Gastrocnemius medialis (tissue), 4 donors: ENCODE data around the gene MYCN.

Experiments
- POLR2A ChIP-seq, 2 donors: fragments of 450-650 bp; IDR thresholded peaks; one replicate each; pipeline ENCODE4 v1.6.1; 2017; ENCODE audit warnings: antibody characterized with exemption in 2 of 2, mild to moderate bottlenecking in 2 of 2, moderate library complexity in 2 of 2
- TF ChIP-seq, protein P1 (sequence below), 5 experiments: fragments of 450-650 bp in 3 of 5; fragments of 200-600 bp in 2 of 5; sonication (generic) in 2 of 5; IDR thresholded peaks in 4 of 5; conservative IDR thresholded peaks in 1 of 5; 1 replicate in 4 of 5; 2 replicates in 1 of 5; pipeline ENCODE4 v1.5.1; 2016 to 2019; ENCODE audit warnings: antibody characterized with exemption in 5 of 5, mild to moderate bottlenecking in 3 of 5, moderate library complexity in 3 of 5

DNA sequence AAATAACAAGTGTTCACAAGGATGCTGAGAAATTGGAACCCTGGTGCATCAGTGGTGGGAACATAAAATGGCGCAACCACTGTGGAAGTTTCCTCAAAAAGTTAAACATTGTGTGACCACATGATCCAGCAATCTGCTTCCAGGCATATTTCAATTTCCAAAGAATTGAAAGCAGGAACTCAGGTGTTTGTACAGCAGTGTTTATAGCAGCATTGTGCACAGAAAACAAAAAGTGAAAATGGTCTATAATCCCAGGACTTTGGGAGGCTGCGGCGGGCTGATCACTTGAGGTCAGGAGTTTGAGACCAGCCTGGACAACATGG is 38.6 kb upstream of the MYCN start:
- TF ChIP-seq POLR2A (IDR thresholded peaks at IDR 0.05), result no peak
- TF ChIP-seq, protein P1, sequence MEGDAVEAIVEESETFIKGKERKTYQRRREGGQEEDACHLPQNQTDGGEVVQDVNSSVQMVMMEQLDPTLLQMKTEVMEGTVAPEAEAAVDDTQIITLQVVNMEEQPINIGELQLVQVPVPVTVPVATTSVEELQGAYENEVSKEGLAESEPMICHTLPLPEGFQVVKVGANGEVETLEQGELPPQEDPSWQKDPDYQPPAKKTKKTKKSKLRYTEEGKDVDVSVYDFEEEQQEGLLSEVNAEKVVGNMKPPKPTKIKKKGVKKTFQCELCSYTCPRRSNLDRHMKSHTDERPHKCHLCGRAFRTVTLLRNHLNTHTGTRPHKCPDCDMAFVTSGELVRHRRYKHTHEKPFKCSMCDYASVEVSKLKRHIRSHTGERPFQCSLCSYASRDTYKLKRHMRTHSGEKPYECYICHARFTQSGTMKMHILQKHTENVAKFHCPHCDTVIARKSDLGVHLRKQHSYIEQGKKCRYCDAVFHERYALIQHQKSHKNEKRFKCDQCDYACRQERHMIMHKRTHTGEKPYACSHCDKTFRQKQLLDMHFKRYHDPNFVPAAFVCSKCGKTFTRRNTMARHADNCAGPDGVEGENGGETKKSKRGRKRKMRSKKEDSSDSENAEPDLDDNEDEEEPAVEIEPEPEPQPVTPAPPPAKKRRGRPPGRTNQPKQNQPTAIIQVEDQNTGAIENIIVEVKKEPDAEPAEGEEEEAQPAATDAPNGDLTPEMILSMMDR (IDR thresholded peaks at IDR 0.05 in 4 of 5, conservative IDR thresholded peaks at IDR 0.05 in 1 of 5), result no peak
